ENCODE data around the gene PSMC4.
"Not testable (repeated sequence)": the region's sequence is repeated elsewhere in the genome, so short reads cannot be mapped to it uniquely, and the experiment has no call there.

PSMC4 gene

DNA sequence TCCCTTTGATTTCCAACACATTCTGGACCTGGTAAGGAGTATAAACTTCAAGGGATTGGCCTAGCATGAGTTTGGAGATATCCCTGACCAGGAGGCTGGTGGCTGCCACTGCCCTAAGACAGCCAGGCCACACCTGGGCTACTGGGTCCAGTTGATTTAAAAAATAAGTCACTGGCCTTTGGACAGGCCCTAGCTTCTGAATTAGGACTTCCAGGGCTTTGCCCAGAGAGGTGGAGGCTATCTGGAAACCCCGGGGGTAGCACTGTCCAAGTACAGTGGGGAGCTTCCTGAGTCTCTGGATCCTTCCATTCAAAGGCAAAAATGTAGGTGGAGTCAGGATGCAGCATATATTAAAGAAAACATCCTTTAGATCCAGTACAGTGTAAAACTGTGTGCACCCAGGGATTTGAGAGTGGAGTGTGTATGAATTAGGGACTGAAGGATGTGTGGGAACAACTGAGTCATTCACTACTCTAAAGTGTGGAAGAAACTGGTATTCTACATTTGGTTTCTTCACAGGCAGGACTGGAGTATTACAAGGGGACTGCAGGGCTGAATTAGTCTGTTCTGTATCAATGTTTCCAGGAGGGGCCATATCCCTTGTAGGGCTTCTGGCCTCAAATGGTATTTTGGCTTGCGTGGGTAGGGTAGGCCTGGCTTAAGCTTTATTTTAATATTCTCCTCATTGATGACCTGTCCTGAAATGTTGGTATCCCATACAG, 21.8 kb upstream of the PSMC4 start:
- DNase-seq: no peak

GRCh38 chr19:39951065-39951650, 19.8 kb upstream of the PSMC4 start:
- no peak for DNase-seq

DNA sequence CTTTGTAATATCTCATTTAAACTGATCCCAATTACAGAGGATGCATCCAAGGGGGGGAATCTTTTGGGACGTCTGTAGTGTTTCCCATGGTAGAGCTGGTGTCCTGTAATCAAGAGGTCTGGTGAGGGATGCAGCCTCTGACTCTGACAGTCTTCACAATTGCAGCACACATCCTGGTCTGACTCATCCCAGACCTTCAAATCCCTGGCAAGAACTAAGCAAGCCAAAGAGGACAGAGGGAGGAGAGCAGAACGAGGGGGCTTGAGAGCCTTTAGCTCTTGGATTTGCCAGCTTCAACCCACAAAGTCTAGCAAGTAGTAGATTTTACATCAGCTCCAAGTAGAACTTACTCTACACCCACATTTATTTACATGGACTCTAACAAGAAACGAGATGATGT, 19.3 kb upstream of the PSMC4 start:
- no peak for DNase-seq

DNA sequence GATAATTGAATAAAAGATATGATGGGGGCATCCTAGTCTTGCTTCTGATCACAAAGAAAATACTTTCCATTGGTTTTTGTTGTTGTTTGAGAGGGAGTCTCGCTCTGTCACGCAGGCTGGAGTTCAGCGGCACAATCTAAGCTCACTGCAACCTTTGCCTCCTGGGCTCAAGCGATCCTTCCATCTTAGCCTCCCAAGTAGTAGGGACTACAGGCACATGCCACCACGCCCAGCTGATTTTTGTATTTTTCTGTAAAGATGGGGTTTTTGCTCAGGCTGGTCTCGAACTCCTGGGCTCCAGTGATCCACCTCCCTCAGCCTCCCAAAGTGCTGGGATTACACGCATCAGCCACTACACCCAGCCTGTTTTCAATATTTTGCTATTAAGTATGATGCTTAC, 17.1 kb upstream of the PSMC4 start:
- DNase-seq: no peak

GRCh38 chr19:39957886-39958285, 13.1 kb upstream of the PSMC4 start:
- DNase-seq: not testable (repeated sequence)

GRCh38 chr19:39958942-39959341, 12.0 kb upstream of the PSMC4 start:
- not testable (repeated sequence) for DNase-seq

DNA sequence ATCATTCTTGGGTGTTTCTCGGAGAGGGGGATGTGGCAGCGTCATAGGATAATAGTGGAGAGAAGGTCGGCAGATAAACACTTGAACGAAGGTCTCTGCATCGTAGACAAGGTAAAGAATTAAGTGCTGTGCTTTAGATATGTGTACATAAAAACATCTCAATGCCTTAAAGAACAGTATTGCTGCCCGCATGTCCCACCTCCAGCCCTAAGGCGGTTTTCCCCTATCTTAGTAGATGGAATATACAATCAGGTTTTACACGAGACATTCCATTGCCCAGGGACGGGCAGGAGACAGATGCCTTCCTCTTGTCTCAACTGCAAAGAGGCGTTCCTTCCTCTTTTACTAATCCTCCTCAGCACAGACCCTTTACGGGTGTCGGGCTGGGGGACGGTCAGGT, 11.6 kb upstream of the PSMC4 start:
- not testable (repeated sequence) for DNase-seq

- DNase-seq: no peak
Measured at GRCh38 chr19:39963898-39964297, 7.1 kb upstream of the PSMC4 start.

GRCh38 chr19:39966617-39967016, 4.3 kb upstream of the PSMC4 start:
- no peak for DNase-seq

DNA sequence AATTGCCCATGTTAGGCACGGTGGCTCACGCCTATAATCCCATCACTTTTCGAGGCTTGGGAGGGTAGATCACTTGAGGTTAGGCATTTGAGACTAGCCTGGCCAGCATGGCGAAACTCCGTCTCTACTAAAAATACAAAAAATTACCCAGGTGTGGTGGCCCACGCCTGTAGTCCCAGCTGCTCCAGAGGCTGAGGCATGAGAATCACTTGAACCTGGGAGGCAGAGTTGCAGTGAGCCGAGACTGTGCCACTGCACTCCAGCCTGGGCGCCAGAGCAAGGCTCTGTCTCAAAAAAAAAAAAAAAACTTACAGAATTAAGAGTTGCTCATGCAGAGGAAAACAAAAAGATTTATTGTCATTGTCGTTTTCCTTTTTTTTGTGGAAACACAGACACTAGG, 3.4 kb upstream of the PSMC4 start:
- no peak for DNase-seq

GRCh38 chr19:39968789-39969188, 2.2 kb upstream of the PSMC4 start:
- no peak for DNase-seq

DNA sequence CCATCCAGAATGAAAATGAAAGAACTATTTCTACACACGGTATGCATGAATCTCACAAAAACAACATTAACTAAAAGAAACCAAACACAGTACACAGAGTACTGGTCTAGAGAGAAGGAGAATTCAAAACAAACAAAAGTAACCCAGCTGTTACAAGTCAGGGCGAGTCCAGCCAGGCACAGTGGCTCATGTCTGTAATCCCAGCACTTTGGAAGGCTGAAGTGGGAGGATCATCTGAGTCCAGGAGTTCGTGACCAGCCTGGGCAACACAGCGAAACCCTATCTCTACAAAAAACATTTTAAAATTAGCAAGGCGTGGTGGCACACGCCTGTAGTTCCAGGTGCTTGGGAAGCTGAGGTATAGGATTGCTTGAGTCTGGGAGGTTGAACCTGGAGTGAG, 1.7 kb upstream of the PSMC4 start:
- DNase-seq: no peak

DNA sequence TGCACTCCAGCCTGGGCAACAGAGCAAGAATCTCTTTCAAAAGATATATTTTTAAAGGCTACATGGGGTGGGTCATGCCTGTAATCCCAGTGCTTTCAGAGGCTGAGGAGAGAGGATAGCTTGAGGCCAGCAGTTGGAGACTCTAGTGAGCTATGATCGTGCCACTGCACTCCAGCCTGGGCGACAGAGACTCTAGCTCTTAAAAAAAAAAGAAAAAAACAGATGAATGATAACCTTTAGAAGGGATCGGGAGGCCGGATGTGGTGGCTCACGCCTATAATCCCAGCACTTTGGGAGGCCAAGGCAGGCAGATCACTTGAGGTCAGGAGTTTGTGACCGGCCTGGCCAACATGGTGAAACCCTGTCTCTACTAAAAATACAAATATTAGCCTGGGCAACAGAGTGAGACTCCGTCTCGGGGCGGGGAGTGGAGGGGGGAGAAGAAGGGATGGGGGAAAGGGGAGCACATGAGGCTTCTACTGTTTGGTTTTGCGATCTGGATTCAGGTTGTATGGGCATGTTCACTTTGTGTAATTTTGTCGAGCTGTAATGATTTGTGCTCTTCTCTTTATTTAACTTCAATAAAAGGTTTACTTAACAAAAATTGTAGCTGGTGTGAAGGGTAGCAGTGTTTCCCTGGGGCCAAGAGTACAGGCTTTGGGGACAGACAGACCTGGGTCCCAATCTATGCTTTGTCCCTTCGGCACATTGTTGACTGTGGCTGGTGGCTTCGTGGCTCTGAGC, 1.1 kb upstream of the PSMC4 start:
- peak; percentile 28 for DNase-seq

- DNase-seq: no peak
Measured at GRCh38 chr19:39970425-39970674, 615 bp upstream of the PSMC4 start.

DNA sequence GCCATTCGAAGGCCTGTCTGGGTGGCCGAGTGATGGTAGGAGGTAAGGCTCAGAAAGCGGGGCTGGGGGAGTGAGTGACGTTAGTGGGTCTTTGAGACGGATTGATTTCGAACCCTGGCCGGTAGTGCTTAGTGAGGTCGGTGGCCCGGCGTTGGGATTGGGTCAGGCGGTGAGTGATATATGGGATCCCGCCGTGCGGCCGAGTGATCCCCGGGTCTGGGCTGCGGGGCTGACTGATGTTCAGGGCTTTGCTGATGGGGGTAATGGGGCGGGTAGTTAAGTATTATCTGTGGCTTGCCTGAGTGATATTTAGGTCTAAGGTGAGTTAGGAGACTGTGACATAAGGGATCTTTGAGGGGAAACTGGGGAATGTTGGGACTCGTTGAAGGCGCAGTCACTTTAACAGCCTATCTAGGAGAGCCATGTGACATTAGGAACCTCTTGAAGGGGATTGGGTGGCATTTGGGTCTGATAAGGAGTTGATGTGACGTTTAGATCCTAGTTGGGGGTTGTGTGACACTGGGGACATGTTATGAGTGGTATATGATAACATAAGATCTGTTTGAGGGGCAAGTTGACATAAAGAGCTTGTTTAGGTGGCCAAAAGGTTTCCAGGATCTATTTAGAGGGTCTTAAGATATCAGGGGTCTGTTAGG, 543 bp downstream of the PSMC4 start:
- DNase-seq: no peak

- no peak for DNase-seq
Measured at GRCh38 chr19:39974377-39975155, 3.6 kb downstream of the PSMC4 start.

GRCh38 chr19:39982883-39983282, 11.9 kb downstream of the PSMC4 start:
- DNase-seq: no peak

GRCh38 chr19:39983695-39984300, 12.8 kb downstream of the PSMC4 start:
- no peak for DNase-seq

DNA sequence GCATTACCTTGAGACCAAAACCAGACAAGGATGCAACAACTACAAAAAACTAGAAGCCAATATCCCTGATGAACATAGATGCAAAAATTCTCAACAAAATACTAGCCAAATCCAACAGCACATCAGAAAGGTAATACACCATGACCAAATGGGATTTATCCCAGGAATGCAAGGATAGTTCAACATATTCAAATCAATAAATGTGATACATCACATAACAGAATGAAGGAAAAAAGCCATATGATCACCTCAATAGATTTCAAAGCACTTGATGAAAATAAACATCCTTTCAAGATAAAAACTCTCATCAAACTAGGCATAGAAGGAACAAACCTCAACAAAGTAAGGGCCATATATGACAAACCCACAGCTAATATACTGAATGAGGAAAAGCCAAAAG, 15.7 kb downstream of the PSMC4 start:
- no peak for DNase-seq

DNA sequence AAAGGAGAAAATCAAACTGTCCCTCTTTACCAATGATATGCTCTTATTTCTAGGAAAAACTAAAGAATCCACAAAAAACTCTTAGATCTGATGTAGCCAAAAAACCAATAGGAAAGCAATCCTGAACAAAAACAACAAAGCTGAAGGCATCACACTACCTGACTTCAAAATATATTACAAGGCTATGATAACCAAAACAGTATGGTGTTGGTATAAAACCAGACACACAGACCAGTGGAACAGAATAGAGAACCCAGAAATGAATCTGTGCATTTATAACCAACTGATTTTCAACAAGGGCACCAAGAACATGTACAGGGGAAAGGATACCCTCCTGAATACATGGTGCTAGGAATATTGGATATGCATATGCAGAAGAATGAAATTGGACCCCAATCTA, 16.2 kb downstream of the PSMC4 start:
- no peak for DNase-seq

- DNase-seq: no peak
Measured at GRCh38 chr19:39987596-39987995, 16.6 kb downstream of the PSMC4 start.

GRCh38 chr19:39993605-39994004, 22.6 kb downstream of the PSMC4 start:
- DNase-seq: no peak

- no peak for DNase-seq
Measured at GRCh38 chr19:39994361-39994760, 23.4 kb downstream of the PSMC4 start.

All from CD4-positive, alpha-beta T cell treated with Interleukin-10 for 1 hour (primary cell).